A172 (cell line): ENCODE measurements around the gene CENPX. TPM values are rescaled to one million over a fixed set of nuclear protein-coding genes. Genes with fewer than 3 reads are reported as not detected.

ENCODE experiments used
- DNase-seq: peaks from one replicate; pipeline ENCODE4 v3.0.0-alpha.2; 2015; ENCODE audit warnings: low spot score
- total RNA-seq: library from RNA; depleted of rRNA; stranded (reverse); fragments of >200 nt; shearing (Covaris generic); gene quantifications from 2 replicates; pipeline ENCODE4 v1.2.3, GENCODE V29; 2014; rRNA removed

CENPX gene
- 155 and 163 TPM in 2 replicates for total RNA-seq

DNA sequence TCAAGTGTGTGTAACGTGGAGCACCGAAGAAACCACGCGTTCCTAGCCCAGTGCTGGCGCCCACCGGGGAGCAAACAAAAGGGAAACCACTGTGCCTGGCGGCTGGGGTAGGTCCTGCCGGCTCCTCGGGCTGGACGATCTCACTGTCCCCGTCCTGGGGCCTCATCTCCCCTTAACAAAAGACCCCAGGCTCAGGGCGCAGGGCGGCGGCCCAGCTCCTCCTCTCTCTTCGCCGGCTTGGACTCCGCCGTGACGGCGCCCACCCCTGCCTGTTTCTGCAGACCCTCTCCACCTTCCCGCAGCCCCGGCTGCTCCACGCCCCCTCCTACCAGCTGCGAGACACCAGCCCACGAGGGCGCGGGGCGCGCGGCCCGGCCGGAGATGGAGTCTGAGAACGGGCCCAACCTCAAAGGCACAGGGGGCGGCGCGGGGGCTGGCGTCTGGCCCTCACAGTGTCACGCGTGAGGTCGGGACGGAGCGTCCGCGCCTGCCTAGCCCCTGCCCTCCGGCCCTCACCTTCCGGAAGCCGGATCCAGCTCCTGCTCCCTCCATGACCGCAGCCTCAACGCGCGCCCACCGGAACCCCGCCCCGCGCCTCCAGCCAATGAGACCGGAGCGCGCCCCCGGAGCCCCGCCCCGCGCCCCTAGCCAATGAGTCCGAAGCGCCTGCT is at the start of gene CENPX:
CENPX (minus strand) TSS at position 569 of the 671 bp plus-strand sequence; CDS start at position 552, 17 bp downstream.
- no peak for DNase-seq

- no peak for DNase-seq
Observed at GRCh38 chr17:82070611-82071010, 47.9 kb upstream of the CENPX start.

DNA sequence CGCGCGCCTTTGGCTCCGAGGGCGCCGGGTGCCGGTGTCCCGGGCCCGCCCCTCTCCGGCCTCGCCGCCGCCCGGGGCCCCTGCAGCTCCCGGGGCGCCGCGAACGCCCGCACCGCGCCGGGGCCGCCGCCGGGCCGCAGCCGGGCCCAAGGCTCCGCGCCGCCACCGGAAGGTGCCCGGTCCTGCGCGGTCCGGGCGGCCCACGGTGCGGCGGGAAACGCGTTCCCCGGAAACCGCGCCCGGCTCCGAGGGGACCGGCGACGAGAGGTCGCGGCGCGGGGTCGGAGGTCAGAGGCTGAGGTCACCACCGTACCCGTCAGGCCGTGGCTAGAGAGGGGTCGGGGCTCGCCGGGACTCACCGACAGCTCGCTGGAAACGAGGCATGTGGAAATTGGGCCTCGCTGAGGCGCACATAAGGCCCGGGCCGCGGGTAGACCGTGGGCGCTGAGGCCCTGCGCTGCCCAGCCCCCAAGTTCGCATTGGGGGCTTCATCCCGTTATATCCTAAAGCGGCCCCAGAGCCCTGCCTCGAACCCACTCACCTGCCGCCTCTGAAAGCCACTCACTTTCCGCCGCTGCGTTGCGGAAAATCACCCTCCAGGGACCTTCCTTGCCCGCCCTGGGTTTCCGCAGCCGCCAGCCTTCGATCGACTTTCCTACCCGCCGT is 43.1 kb upstream of the CENPX start, which contains the start of gene DUS1L:
DUS1L (minus strand) TSS at position 167 of the 666 bp plus-strand sequence. CDS start 745 bp downstream, outside the sequence.
- no peak for DNase-seq

GRCh38 chr17:82065193-82065637 is 42.5 kb upstream of the CENPX start:
- no peak for DNase-seq

GRCh38 chr17:82064433-82065192 is 41.9 kb upstream of the CENPX start:
- DNase-seq, result no peak

DNA sequence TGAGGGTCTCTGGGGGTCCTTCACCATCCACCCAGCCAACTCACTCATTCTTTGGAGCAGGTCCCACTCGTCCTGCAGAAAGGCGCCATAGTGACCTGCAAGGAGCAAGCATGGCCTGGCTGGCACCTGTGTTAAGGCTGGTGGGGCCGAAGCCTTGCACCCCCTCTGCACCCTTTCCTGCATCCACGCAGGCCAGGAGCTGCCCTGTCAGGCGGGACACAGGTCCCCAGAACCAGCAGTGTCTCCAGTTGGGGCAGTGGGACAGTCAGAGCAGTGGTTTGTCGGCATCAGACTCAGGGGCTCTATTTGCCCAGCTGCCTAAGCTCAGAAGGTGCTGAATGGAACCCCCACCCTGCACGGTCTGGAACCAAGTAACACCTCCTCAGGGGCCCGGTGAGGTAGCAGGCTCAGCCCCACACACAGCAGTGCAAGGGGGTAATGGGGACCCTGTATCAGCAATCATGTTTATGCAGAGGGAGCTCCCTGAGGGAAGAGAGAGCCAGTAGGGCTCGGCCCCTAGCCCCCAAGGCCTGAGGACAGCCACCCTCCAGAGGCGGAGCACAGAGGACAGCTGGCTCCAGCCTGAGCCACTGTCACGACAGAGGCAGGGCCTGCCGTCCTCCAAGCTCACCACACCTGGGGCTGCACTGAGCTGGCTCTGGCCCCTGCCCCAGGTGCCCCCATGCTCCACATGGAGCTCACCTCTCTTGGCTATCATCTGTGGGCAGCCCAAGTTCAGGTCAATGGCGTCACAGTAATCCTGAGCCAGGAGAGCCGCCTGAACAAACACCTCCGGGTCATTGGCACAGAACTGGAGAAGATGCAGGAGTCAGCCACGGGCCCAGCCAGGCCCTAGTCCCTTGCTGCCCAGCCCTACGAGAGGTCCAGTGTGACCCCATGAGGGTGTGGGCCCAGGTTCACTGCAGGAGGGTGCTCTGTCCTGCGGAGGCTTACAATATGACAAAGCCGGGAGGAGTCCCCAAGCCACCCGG is 41.0 kb upstream of the CENPX start:
- no peak for DNase-seq

GRCh38 chr17:82062984-82063368 is 40.3 kb upstream of the CENPX start:
- DNase-seq, result no peak

DNA sequence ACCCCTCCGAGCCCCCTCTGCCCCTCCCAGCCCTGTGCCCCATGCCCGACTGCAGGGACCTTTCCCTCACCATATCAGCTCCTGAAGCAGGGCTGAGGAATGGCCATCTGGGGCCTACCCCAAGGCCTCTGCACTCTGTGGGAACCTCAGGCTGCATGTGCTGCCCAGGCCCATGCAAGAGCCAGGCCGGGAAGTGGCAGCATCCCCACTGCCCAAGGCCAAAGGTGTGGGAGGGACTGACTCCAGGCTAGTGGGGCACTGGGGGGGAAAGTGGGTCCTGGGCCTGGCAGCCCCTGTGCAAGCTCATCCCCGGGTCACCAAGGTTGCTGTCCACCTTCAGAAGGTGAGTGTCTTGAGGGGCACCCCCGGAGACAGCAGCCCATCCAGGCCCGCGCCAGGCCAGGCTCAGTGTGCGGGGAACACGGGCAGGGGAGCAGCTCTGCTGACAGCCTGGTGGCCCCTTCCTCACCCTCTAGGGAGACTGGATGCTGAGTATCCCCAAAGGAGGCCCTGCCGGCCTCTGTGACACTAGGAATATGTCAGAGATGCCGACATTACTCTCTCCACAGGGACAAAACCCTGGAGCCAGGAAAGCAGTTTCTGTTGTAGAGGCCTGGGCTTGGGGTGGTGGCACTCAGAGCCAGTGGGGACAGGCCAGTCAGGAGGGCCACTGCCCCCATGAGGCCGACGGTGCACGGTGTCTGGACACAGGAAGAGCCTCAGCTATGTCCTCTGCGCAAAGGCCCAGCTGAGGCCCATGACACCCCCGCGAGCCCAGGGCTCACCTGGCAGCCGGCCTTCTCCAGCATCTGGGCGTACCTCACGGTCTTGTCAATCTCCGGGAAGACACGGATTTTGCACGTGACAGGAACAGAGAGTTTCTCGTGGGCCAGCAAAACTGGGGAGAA is 39.7 kb upstream of the CENPX start:
- no peak for DNase-seq

GRCh38 chr17:82061047-82061925 is 38.6 kb upstream of the CENPX start:
- no peak for DNase-seq

- no peak for DNase-seq
Observed at GRCh38 chr17:82060614-82061013, 37.9 kb upstream of the CENPX start.

DNA sequence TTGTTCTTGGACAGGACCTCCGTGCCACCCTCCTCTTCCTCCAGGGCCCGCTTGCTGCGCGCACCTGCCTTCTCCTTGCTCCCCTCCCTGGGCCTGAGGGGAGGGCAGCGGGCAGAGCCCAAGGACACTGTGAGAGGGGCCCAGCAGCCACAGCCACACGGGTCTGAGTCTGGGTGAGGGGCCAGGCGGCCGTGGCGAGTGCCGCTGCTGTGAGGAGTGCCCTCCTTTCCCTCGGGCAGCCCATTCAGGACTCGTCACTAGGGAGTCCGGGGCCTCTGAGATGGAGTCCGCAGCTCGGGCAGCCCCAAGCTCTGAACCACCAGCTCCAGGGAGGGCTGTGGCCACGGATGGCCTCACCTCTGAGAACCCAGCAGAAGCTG is 37.3 kb upstream of the CENPX start:
- DNase-seq, result no peak

DNA sequence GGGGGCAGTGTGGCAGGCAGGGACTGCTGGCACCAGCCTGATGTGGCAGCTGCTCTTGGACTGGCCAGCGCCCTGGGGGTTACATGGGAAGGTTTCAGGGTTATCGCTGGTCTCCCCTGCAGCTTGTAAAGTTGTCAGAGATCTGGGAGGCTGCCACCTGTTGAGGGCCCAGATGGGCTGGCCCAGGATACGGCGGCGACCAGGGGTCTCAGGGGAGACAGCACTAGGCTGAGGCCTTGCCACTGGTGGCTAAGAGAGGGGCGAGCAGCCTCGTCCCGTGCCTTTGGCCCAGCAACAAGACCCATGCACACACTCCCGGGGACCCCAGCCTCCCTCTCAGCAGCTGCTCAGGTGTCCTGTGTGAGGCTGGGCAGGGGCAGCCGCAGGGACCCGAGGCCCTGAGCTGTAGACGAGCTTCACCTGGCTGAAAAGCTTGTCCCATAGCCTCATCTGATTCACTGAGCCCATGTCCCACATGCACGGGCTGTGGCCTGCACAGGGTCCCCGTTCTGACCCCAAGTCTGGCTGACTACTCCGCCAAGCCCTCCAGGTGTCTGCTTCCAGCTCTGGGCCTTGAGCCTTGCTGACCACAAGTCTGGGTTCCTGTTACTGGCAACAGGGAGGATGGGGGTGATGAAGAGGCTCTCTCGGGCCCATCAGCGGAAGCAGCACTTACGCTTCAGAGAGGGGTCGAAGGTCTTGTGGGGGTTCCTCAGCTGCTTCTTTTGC is 36.8 kb upstream of the CENPX start:
- no peak for DNase-seq

GRCh38 chr17:82058855-82059249 is 36.2 kb upstream of the CENPX start:
- no peak for DNase-seq

- DNase-seq, result no peak
Observed at GRCh38 chr17:82058230-82058854, 35.7 kb upstream of the CENPX start.

- DNase-seq, result no peak
Observed at GRCh38 chr17:82056729-82057621, 34.3 kb upstream of the CENPX start.

GRCh38 chr17:82055965-82056728 is 33.5 kb upstream of the CENPX start:
- DNase-seq, result no peak
